Naive thymus-derived CD8-positive, alpha-beta T cell (primary cell): ENCODE data around the gene HAAO. TPM values are rescaled to one million over a fixed set of nuclear protein-coding genes. Genes with fewer than 3 reads are reported as not detected.

Source experiments
- ATAC-seq, 2 donors: fragments of 150-1000 bp; cut with Tn5 transposase in 1 of 2; sonication (Bioruptor Pico), chemical (Tn5 transposase) in 1 of 2; 1 replicate in 1 of 2; 2 replicates in 1 of 2; pipeline ENCODE4 v1.10.0; 2021; ENCODE audit warnings: mild to moderate bottlenecking in 2 of 2, moderate library complexity in 2 of 2
- POLR2A ChIA-PET: fragments of 350-600 bp; sonication (Branson Sonifier 250); formaldehyde crosslinking; loops from one replicate; lab custom pipeline; 2021; ENCODE audit warnings: antibody characterized with exemption; lab: Charles Lee
- DNase-seq, 10 donors: peaks; one replicate each; pipeline versions ENCODE4 v3.0.0 to v3.0.0-alpha.2; 2020 to 2022
- H3K27ac Mint-ChIP-seq, 10 donors: one replicate each; pipeline ENCODE4 v1.8.0; 2020 to 2022; ENCODE audit warnings: mild to moderate bottlenecking in 10 of 10, mixed read lengths in 10 of 10, moderate library complexity in 4 of 10, inconsistent platforms in 1 of 10
- H3K27me3 Mint-ChIP-seq, 5 donors: one replicate each; pipeline ENCODE4 v1.8.0; 2021 to 2022; ENCODE audit warnings: mixed read lengths in 5 of 5
- H3K36me3 Mint-ChIP-seq, 3 donors: one replicate each; pipeline ENCODE4 v1.8.0; 2020 to 2022; ENCODE audit warnings: mixed read lengths in 3 of 3, mild to moderate bottlenecking in 2 of 3, inconsistent platforms in 1 of 3
- H3K4me1 Mint-ChIP-seq, 4 donors: one replicate each; pipeline ENCODE4 v1.8.0; 2021 to 2022; ENCODE audit warnings: mixed read lengths in 4 of 4
- H3K4me3 Mint-ChIP-seq, 10 donors: one replicate each; pipeline ENCODE4 v1.8.0; 2020 to 2022; ENCODE audit warnings: mild to moderate bottlenecking in 10 of 10, mixed read lengths in 10 of 10, moderate library complexity in 6 of 10, inconsistent platforms in 1 of 10
- H3K9me3 Mint-ChIP-seq, 9 donors: one replicate each; pipeline ENCODE4 v1.8.0; 2020 to 2022; ENCODE audit warnings: mixed read lengths in 9 of 9, mild to moderate bottlenecking in 3 of 9, inconsistent platforms in 1 of 9, moderate library complexity in 1 of 9
- polyA plus RNA-seq, 3 donors: library from polyadenylated mRNA; unstranded; fragments of 300-500 nt; fragmentation: Illumina TruSeq; gene quantifications; one replicate each; pipeline ENCODE4 v1.2.3, GENCODE V29; 2021
- total RNA-seq, 8 experiments: library from RNA in 2 of 8; stranded (reverse) in 2 of 8; gene quantifications; one replicate each; pipeline ENCODE4 v1.2.3 and lab custom pipeline; 2021 to 2026

The HAAO gene
- total and polyA plus RNA-seq, 5 experiments from 2014 or later = 0.25 to 0.80 (median 0.47) TPM

DNA sequence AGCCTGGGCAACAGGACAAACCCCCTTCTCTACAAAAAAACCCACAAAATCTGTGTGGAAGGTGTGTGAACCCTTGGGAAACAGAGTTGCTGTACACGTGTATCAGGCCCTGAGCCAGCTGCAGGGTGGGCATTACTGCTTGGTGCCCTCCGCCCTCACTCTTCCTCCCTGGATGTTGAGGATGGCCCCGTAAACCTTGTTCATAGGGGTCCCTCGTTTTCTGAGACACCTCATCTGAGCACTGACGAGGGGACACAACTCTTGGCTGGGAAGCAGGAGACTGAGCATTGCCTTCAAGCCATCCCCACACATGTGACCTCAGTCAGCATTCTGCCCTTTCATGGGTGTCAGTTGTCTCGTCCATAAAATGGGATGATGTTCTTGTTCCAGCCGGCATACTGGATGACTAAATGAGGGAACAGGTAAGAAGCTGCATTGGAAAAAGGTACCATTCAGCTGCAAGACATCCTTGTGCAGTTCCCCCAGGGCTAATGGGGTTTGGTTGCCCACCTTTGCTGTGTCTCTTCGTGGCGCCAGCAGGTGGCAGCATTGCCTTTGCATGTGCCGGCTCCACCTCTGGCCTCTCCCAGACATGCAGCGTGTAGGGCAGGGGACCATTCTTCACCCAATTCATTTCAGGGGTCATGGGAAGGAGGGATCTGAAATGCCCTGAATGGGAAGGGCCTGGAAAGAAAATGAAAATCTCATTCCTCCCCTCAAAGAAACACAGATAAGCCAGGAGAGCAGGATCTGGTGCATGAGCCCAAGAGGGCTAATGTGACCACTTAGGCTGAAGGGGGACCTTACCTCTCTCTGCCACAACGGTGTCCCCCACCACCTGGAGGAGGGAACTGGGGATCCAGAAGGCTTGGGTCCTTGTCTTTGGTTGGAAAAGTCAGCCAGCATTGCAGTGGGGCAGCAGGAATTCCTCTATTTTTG is 36.4 kb upstream of the HAAO start:
- Mint-ChIP-seq H3K4me1 (peaks cover 13 to 19% (median 16%) of the 10 kb centered on the region in 4 donors), H3K36me3 (no peaks in the 10 kb centered on the region), H3K27me3 (peaks cover 0 to 3% (median 1%) of the 10 kb centered on the region in 5 donors), H3K9me3 (no peaks in the 10 kb centered on the region), H3K27ac (peak overlapping the region in 1 of 10 donors; percentile 43), H3K4me3 (peak overlapping the region in 4 of 10 donors; percentile 13 to 54 (median 39))
- peak; percentile 41 to 83 (median 64) for DNase-seq
- POLR2A ChIA-PET = interaction anchor here (1.7 kb wide), 1 partner anchor 18 kb away, joined by 7 read pairs; no protein-coding TSS in a partner anchor
- ATAC-seq = peak; percentile 94 to 97

DNA sequence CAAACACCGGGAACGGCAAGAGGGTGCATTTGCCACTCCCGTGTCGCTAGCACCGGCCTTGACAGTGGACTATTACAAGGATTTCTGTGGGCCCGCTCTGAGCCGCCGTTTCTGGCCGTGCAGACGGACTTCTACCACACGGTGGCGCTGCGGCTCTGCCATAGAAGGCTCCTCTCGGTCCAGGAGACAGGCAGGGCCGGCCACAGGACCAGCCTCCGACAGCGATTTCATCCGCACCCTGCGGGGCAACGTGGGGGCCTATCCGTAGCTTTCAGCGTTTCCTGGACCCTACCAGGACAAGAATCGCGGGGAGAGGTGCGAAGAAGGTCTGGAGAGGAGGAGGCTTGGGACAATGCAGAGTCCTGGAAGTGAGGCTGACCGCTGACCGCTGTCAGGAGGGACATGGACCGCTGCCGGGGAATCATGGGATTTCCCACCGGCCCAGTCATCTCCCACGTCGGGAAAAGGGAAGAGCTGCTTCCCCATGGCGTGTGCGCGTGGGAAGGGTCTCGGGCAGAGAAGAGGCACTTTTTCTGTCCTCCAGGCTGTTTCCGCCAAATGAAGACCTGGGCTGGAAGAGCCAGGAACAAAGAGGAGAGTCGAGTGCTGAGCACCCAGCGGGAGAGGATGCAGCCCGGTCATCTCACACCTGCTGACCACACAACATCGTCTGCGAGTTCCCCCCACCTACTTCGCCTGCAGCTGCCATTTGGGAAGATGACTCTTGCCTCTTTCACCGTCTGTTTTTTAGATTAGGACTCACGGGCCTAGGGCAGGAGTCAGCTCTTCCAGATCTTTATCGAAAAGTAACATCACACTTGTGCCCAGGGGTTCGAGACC is 35.5 kb upstream of the HAAO start:
- Mint-ChIP-seq H3K9me3 (no peaks in the 10 kb centered on the region), H3K4me1 (peaks cover 13 to 19% (median 16%) of the 10 kb centered on the region in 4 donors), H3K36me3 (no peaks in the 10 kb centered on the region), H3K4me3 (peak overlapping the region; percentile 54 to 85 (median 67)), H3K27ac (peak overlapping the region in 1 of 10 donors; percentile 40), H3K27me3 (peaks cover 0 to 3% (median 1%) of the 10 kb centered on the region in 5 donors)
- ATAC-seq (peak; percentile 73 to 84), DNase-seq (peak; percentile 47 to 87 (median 68))
- POLR2A ChIA-PET = interaction anchor here (1.7 kb wide), 1 partner anchor 17 kb away, joined by 7 read pairs; no protein-coding TSS in a partner anchor

DNA sequence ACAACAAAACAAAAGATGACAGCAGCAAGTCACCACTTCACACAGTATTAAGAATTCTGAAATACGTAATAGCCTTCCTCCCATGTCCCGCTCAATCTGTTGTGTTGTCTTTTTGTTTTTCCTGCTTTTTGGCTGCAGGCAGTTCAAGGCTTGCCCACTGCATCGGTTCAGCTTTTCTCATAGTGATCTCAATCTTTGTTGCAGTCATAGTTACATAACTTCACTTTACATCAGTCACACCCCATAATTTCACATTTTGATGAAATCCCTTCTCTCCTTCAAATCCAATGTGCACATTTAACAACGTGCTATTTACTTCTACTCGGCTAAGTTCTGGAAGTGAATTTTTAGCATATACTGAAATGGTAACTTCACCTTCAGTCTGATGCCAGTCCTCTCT is 33.8 kb upstream of the HAAO start:
- peaks cover 11 to 19% (median 16%) of the 10 kb centered on the region in 4 donors for H3K4me1 Mint-ChIP-seq
- H3K4me3 Mint-ChIP-seq = no peak overlapping the region
- no peaks in the 10 kb centered on the region for H3K9me3 Mint-ChIP-seq
- H3K27ac Mint-ChIP-seq = peak overlapping the region in 1 of 10 donors; percentile 29
- peaks cover 0 to 3% (median 1%) of the 10 kb centered on the region in 5 donors for H3K27me3 Mint-ChIP-seq
- DNase-seq (no peak), ATAC-seq (no peak)
- POLR2A ChIA-PET = no interaction called here
- no peaks in the 10 kb centered on the region for H3K36me3 Mint-ChIP-seq

- peaks cover 11 to 19% (median 16%) of the 10 kb centered on the region in 4 donors for H3K4me1 Mint-ChIP-seq
- peaks cover 0 to 2% (median 0%) of the 10 kb centered on the region in 9 donors for H3K9me3 Mint-ChIP-seq
- H3K4me3 Mint-ChIP-seq = no peak overlapping the region
- no peaks in the 10 kb centered on the region for H3K36me3 Mint-ChIP-seq
- ATAC-seq (no peak), DNase-seq (no peak)
- H3K27me3 Mint-ChIP-seq = peaks cover 0 to 3% (median 1%) of the 10 kb centered on the region in 5 donors
- POLR2A ChIA-PET = interaction anchor here (1.2 kb wide), 1 partner anchor 14 kb away, joined by 6 read pairs; no protein-coding TSS in a partner anchor
- no peak overlapping the region for H3K27ac Mint-ChIP-seq
Observed at GRCh38 chr2:42824454-42824807, 32.0 kb upstream of the HAAO start.

DNA sequence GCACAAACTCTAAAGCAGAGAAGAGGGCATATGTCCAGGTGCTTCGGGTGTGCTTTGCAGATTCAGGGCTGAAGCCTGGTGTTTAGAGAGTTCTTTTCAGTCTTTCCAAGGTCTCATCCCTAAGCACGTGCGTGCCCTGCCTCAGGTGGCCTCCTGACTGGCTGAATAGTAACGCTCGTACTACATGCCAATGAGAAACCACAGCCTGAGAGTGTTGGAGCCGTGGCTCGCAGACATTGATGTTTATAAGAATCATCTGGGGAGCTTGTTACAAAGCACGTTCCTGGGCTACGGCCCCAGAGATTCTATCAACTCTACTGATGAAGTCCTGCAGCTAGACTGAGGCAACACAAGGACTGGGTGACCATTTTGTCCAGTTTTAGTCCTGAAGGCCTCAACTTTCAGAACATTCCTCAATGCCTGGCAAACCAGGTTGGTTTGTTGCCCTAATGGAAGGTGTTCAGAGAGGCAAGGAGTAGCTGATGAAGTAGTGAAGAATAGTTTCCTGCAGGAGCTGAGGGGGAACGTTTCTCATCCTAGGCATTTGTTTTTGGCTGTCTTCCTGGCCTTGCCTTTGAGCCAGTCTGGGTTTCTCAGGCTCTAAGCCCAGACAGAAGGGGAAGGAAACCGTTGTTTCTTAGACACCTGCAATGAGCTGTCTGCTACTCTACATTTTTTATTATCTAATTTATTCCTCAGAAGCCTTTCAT is 31.5 kb upstream of the HAAO start:
- Mint-ChIP-seq H3K4me3 (no peak overlapping the region), H3K4me1 (peaks cover 9 to 16% (median 13%) of the 10 kb centered on the region in 4 donors), H3K9me3 (peaks cover 0 to 6% (median 0%) of the 10 kb centered on the region in 9 donors), H3K27ac (no peak overlapping the region), H3K36me3 (no peaks in the 10 kb centered on the region), H3K27me3 (peaks cover 0 to 3% (median 1%) of the 10 kb centered on the region in 5 donors)
- DNase-seq (no peak), ATAC-seq (no peak)
- POLR2A ChIA-PET = interaction anchor here (1.2 kb wide), 1 partner anchor 13 kb away, joined by 6 read pairs; no protein-coding TSS in a partner anchor

- DNase-seq = no peak
- H3K36me3 Mint-ChIP-seq = no peaks in the 10 kb centered on the region
- no peaks in the 10 kb centered on the region for H3K4me1 Mint-ChIP-seq
- POLR2A ChIA-PET = interaction anchor here (0.6 to 1.3 kb wide), 2 partner anchors 8 to 370 kb away, joined by 5 to 9 read pairs; no protein-coding TSS in a partner anchor
- peaks cover 0 to 2% (median 0%) of the 10 kb centered on the region in 5 donors for H3K27me3 Mint-ChIP-seq
- H3K27ac Mint-ChIP-seq = no peak overlapping the region
- H3K4me3 Mint-ChIP-seq = no peak overlapping the region
- no peak for ATAC-seq
- H3K9me3 Mint-ChIP-seq = peaks cover 0 to 11% (median 0%) of the 10 kb centered on the region in 9 donors
Observed at GRCh38 chr2:42819160-42819559, 26.8 kb upstream of the HAAO start.

DNA sequence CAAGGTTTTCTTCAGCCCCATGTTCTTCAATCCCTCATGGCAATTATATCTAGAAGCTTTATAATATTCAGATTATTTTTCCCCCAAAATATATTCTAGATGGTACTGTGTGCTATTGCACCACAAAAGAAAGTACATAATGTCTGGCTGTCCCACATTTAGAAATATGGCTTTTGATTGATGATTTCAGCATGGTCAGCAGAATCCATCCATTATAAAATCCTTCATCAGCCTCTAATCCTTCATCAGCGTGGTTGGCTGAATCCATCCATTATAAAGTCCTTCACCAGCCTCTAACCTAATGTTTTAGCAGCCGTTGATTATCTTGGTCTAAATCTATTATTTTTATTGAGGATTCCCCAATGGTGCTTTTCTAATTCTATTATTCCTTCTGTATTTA is 23.3 kb upstream of the HAAO start:
- Mint-ChIP-seq H3K36me3 (peaks cover 0 to under 1% (median 0%) of the 10 kb centered on the region in 3 donors), H3K27ac (no peak overlapping the region), H3K27me3 (peaks cover 0 to 2% (median 0%) of the 10 kb centered on the region in 5 donors), H3K4me3 (no peak overlapping the region), H3K9me3 (peaks cover 0 to 11% (median 0%) of the 10 kb centered on the region in 9 donors), H3K4me1 (peaks cover 6 to 10% (median 8%) of the 10 kb centered on the region in 4 donors)
- DNase-seq (no peak), ATAC-seq (no peak)
- POLR2A ChIA-PET = no interaction called here

GRCh38 chr2:42813763-42814162 is 21.4 kb upstream of the HAAO start:
- H3K4me3 Mint-ChIP-seq = no peak overlapping the region
- H3K36me3 Mint-ChIP-seq = peaks cover 0 to 4% (median 0%) of the 10 kb centered on the region in 3 donors
- H3K27me3 Mint-ChIP-seq = peaks cover 0 to 2% (median 0%) of the 10 kb centered on the region in 5 donors
- peak overlapping the region in 1 of 10 donors; percentile 11 for H3K27ac Mint-ChIP-seq
- DNase-seq (no peak), ATAC-seq (no peak)
- H3K9me3 Mint-ChIP-seq = peaks cover 0 to 6% (median 0%) of the 10 kb centered on the region in 9 donors
- POLR2A ChIA-PET = interaction anchor here (0.6 kb wide), 1 partner anchor 37 kb away, joined by 6 read pairs; no protein-coding TSS in a partner anchor
- H3K4me1 Mint-ChIP-seq = peaks cover 12 to 18% (median 16%) of the 10 kb centered on the region in 4 donors

GRCh38 chr2:42812899-42813479 is 20.6 kb upstream of the HAAO start:
- ATAC-seq = no peak
- H3K36me3 Mint-ChIP-seq = peaks cover 0 to 4% (median 0%) of the 10 kb centered on the region in 3 donors
- peaks cover 12 to 20% (median 17%) of the 10 kb centered on the region in 4 donors for H3K4me1 Mint-ChIP-seq
- DNase-seq = no peak
- peak overlapping the region in 3 of 10 donors; percentile 27 to 86 (median 76) for H3K27ac Mint-ChIP-seq
- H3K9me3 Mint-ChIP-seq = peaks cover 0 to 6% (median 0%) of the 10 kb centered on the region in 9 donors
- POLR2A ChIA-PET = interaction anchor here (0.9 to 1.6 kb wide), 2 partner anchors 158 to 412 kb away, joined by 3 to 4 read pairs; no protein-coding TSS in a partner anchor
- peak overlapping the region in 9 of 10 donors; percentile 26 to 82 (median 71) for H3K4me3 Mint-ChIP-seq
- H3K27me3 Mint-ChIP-seq = peaks cover 0 to 2% (median 0%) of the 10 kb centered on the region in 5 donors

DNA sequence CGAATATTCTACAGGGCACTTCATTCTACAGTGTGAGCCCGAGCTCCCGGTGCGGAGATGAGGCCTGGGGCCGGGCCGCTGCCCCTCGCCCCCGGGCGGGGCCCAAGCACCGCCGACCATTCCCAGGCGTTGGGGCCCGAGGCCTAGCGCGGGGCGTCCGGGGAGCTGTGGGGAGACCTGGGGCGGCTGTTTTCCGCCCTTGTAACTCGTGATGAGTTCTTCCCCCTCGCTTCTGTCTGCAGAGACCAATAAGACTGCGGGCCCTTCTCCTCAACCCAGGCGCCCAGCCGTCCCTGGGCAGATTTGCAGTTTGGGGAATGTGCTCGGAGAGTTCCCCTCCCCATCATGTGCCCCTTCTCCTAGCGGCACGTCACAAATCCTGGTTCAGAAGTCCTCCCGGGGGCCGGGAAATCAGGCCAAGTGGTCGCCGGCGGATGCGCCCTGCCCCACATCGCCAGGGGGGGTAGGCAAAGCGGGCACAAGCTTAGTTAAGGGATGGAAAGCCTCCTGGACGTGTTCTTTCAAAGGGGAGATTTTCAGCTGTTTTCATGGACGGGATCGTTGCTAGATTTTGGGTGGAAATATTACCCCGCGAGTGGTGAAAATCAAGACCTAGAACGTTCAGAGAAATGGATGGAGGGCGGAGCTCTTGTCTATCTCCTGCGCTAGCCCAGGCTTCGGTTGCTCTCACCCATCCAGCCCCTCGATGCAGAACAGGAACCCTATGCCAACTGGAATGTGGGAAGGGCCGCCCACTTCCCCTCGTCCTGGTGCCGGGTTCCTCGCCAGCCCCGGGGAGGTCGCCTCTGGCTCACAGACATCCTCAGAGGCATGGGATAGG is 18.8 kb upstream of the HAAO start:
- ATAC-seq (peak; percentile 9 to 22), DNase-seq (peak in 8 of 10 donors; percentile 19 to 60 (median 48))
- Mint-ChIP-seq H3K36me3 (peaks cover 0 to 4% (median 0%) of the 10 kb centered on the region in 3 donors), H3K4me1 (peaks cover 12 to 20% (median 17%) of the 10 kb centered on the region in 4 donors), H3K4me3 (peak overlapping the region; percentile 87 to 99 (median 96)), H3K27me3 (peaks cover 0 to 2% (median 0%) of the 10 kb centered on the region in 5 donors), H3K9me3 (peaks cover 0 to 6% (median 0%) of the 10 kb centered on the region in 9 donors), H3K27ac (peak overlapping the region; percentile 97 to 100 (median 99))
- POLR2A ChIA-PET = interaction anchor here (0.5 to 3.7 kb wide), 39 partner anchors 9 to 1550 kb away, joined by 3 to 41 read pairs (median 5); partner anchors contain the start of genes HAAO, KCNG3, PLEKHH2 and PPM1B
